Spinal cord (tissue), 10 donors: Measurements from ENCODE around the gene MYO1D. TPM values are rescaled to one million over a fixed set of nuclear protein-coding genes. Genes with fewer than 3 reads are reported as not detected.
A peak's percentile ranks its signal among the peaks of the same experiment; 100 is the strongest.

Source experiments
- DNase-seq, 6 donors: peaks; one replicate each; pipeline versions ENCODE4 v3.0.0 to v3.0.0-alpha.2; 2013 to 2015; ENCODE audit warnings: low spot score in 6 of 6, low read depth in 4 of 6
- H3K27ac ChIP-seq: one replicate; pipeline ENCODE4 v1.5.1; 2013; ENCODE audit warnings: low read depth, low read length, control low read depth
- H3K27me3 ChIP-seq: one replicate; pipeline ENCODE4 v1.6.1; 2013; ENCODE audit warnings: low read length; ENCODE audit not compliant: control insufficient read depth, insufficient read depth
- H3K36me3 ChIP-seq: one replicate; pipeline ENCODE4 v1.6.1; 2013; ENCODE audit warnings: low read length; ENCODE audit not compliant: control insufficient read depth, insufficient read depth
- H3K4me1 ChIP-seq: one replicate; pipeline ENCODE4 v1.6.1; 2013; ENCODE audit warnings: low read length; ENCODE audit not compliant: control insufficient read depth, insufficient read depth
- H3K4me3 ChIP-seq: one replicate; pipeline ENCODE4 v1.5.1; 2013; ENCODE audit warnings: low read depth, low read length, control low read depth
- H3K9me3 ChIP-seq: one replicate; pipeline ENCODE4 v1.6.1; 2013; ENCODE audit warnings: low read length; ENCODE audit not compliant: control insufficient read depth, insufficient read depth
- WGBS: methylation state at CpG from one replicate; pipeline ENCODE4 v1.1.5; 2013; ENCODE audit warnings: missing lambda C conversion rate; ENCODE audit not compliant: insufficient coverage; 5-methylcytosine and 5-hydroxymethylcytosine counted together
- polyA plus RNA-seq, 2 donors: library from polyadenylated mRNA; unstranded; fragments of 120-200 nt; gene quantifications; one replicate each; pipeline ENCODE4 v1.2.1, GENCODE V29; 2013; ENCODE audit not compliant: insufficient read length in 2 of 2
- total RNA-seq, 2 donors: library from RNA; depleted of rRNA in 1 of 2; stranded (reverse); fragments of 120-200 nt in 1 of 2; fragments of >200 nt in 1 of 2; gene quantifications; one replicate each; pipeline versions ENCODE4 v1.2.3 to v1.2.4, GENCODE V29; 2013 to 2014
- donor health status: healthy.

MYO1D gene
- total and polyA plus RNA-seq, 4 donors, result 5.0 to 29.1 (median 9.2) TPM

GRCh38 chr17:32777436-32777835, 99.5 kb downstream of the MYO1D start:
- H3K9me3 ChIP-seq, result no peaks in the 10 kb centered on the region
- H3K27ac ChIP-seq, result no peak overlapping the region
- DNase-seq, result no peak
- H3K4me1 ChIP-seq, result no peaks in the 10 kb centered on the region
- 100% methylated on average over 8 of the region's 14 CpGs for WGBS
- H3K27me3 ChIP-seq, result no peaks in the 10 kb centered on the region
- no peak overlapping the region for H3K4me3 ChIP-seq
- H3K36me3 ChIP-seq, result no peaks in the 10 kb centered on the region

- Histone ChIP-seq H3K27me3 (no peaks in the 10 kb centered on the region), H3K4me1 (no peaks in the 10 kb centered on the region), H3K27ac (no peak overlapping the region), H3K9me3 (no peaks in the 10 kb centered on the region), H3K36me3 (no peaks in the 10 kb centered on the region), H3K4me3 (no peak overlapping the region)
- WGBS, result no CpG with 5 or more reads among the region's 2 CpGs
- DNase-seq, result no peak
Measured at GRCh38 chr17:32774695-32775084, 102.2 kb downstream of the MYO1D start.

GRCh38 chr17:32773856-32774694, 102.8 kb downstream of the MYO1D start:
- DNase-seq, result no peak
- no peak overlapping the region for H3K4me3 ChIP-seq
- 67% methylated on average over 5 of the region's 6 CpGs for WGBS

GRCh38 chr17:32772453-32773025, 104.4 kb downstream of the MYO1D start:
- Histone ChIP-seq H3K27me3 (no peaks in the 10 kb centered on the region), H3K27ac (no peak overlapping the region), H3K36me3 (no peaks in the 10 kb centered on the region), H3K4me1 (no peaks in the 10 kb centered on the region), H3K9me3 (no peaks in the 10 kb centered on the region), H3K4me3 (no peak overlapping the region)
- DNase-seq, result no peak
- 77% methylated on average over 3 of the region's 9 CpGs for WGBS

More at GRCh38 chr17:32773856-32774694, 102.8 kb downstream of the MYO1D start:
- no peaks in the 10 kb centered on the region for H3K4me1 ChIP-seq
- H3K36me3 ChIP-seq, result no peaks in the 10 kb centered on the region
- H3K27me3 ChIP-seq, result no peaks in the 10 kb centered on the region
- H3K27ac ChIP-seq, result no peak overlapping the region
- H3K9me3 ChIP-seq, result no peaks in the 10 kb centered on the region

- Histone ChIP-seq H3K27ac (no peak overlapping the region), H3K4me1 (no peaks in the 10 kb centered on the region)
- no CpG with 5 or more reads among the region's 2 CpGs for WGBS
Measured at GRCh38 chr17:32771396-32771795, 105.5 kb downstream of the MYO1D start.

GRCh38 chr17:32769846-32770245, 107.1 kb downstream of the MYO1D start:
- no CpG with 5 or more reads among the region's 3 CpGs for WGBS
- DNase-seq, result peak in 2 of 6 donors; percentile 9 to 69
- H3K4me3 ChIP-seq, result no peak overlapping the region

More at GRCh38 chr17:32771396-32771795, 105.5 kb downstream of the MYO1D start:
- DNase-seq, result no peak
- Histone ChIP-seq H3K9me3 (no peaks in the 10 kb centered on the region), H3K36me3 (no peaks in the 10 kb centered on the region), H3K4me3 (no peak overlapping the region), H3K27me3 (no peaks in the 10 kb centered on the region)

GRCh38 chr17:32763855-32764439, 113.0 kb downstream of the MYO1D start:
- no peaks in the 10 kb centered on the region for H3K9me3 ChIP-seq
- H3K4me1 ChIP-seq, result no peaks in the 10 kb centered on the region
- H3K27me3 ChIP-seq, result no peaks in the 10 kb centered on the region
- no CpG with 5 or more reads among the region's 5 CpGs for WGBS
- H3K36me3 ChIP-seq, result no peaks in the 10 kb centered on the region
- H3K4me3 ChIP-seq, result no peak overlapping the region
- no peak overlapping the region for H3K27ac ChIP-seq
- no peak for DNase-seq

More at GRCh38 chr17:32769846-32770245, 107.1 kb downstream of the MYO1D start:
- H3K27me3 ChIP-seq, result no peaks in the 10 kb centered on the region
- no peaks in the 10 kb centered on the region for H3K9me3 ChIP-seq
- no peaks in the 10 kb centered on the region for H3K4me1 ChIP-seq
- H3K27ac ChIP-seq, result no peak overlapping the region
- H3K36me3 ChIP-seq, result no peaks in the 10 kb centered on the region

- no peak overlapping the region for H3K27ac ChIP-seq
Measured at GRCh38 chr17:32759476-32759875, 117.4 kb downstream of the MYO1D start.

GRCh38 chr17:32757963-32758362, 119.0 kb downstream of the MYO1D start:
- H3K4me1 ChIP-seq, result no peaks in the 10 kb centered on the region
- no peaks in the 10 kb centered on the region for H3K36me3 ChIP-seq
- no peak for DNase-seq
- H3K4me3 ChIP-seq, result no peak overlapping the region
- no CpG with 5 or more reads among the region's 1 CpG for WGBS
- no peak overlapping the region for H3K27ac ChIP-seq
- no peaks in the 10 kb centered on the region for H3K27me3 ChIP-seq
- no peaks in the 10 kb centered on the region for H3K9me3 ChIP-seq

More at GRCh38 chr17:32759476-32759875, 117.4 kb downstream of the MYO1D start:
- Histone ChIP-seq H3K4me1 (no peaks in the 10 kb centered on the region), H3K4me3 (no peak overlapping the region), H3K9me3 (no peaks in the 10 kb centered on the region), H3K36me3 (no peaks in the 10 kb centered on the region), H3K27me3 (no peaks in the 10 kb centered on the region)
- DNase-seq, result no peak
